Islet precursor cell (in vitro differentiated cells): ENCODE results near the gene KDELR3.

ENCODE experiments used
- DNase-seq: peaks from one replicate; pipeline ENCODE4 v3.0.0-alpha.2; 2018

The KDELR3 gene

GRCh38 chr22:38456841-38457699 is 10.8 kb upstream of the KDELR3 start:
- no peak for DNase-seq

GRCh38 chr22:38460426-38460840 is 7.5 kb upstream of the KDELR3 start:
- no peak for DNase-seq

- no peak for DNase-seq
These were observed 6.9 kb upstream of the KDELR3 start for GRCh38 chr22:38461057-38461413.

GRCh38 chr22:38461414-38462081 is 6.3 kb upstream of the KDELR3 start:
- peak; percentile 96 for DNase-seq

GRCh38 chr22:38462960-38463784 is 4.7 kb upstream of the KDELR3 start:
- DNase-seq: peak; percentile 89

GRCh38 chr22:38464992-38465672 is 2.8 kb upstream of the KDELR3 start:
- no peak for DNase-seq

GRCh38 chr22:38465673-38466490 is 2.0 kb upstream of the KDELR3 start:
- DNase-seq: no peak

- no peak for DNase-seq
These were observed 425 bp upstream of the KDELR3 start for GRCh38 chr22:38467438-38467903.

GRCh38 chr22:38468443-38469305 is 778 bp downstream of the KDELR3 start:
- DNase-seq: peak; percentile 42

GRCh38 chr22:38469306-38469781 is 1.4 kb downstream of the KDELR3 start:
- DNase-seq: no peak

- peak; percentile 44 for DNase-seq
These were observed 2.3 kb downstream of the KDELR3 start for GRCh38 chr22:38470179-38470578.

GRCh38 chr22:38471237-38471636 is 3.3 kb downstream of the KDELR3 start:
- peak; percentile 42 for DNase-seq

GRCh38 chr22:38474003-38474607 is 6.2 kb downstream of the KDELR3 start:
- DNase-seq: peak; percentile 53

- DNase-seq: no peak
These were observed 9.7 kb downstream of the KDELR3 start for GRCh38 chr22:38477585-38477984.

GRCh38 chr22:38479096-38479837 is 11.4 kb downstream of the KDELR3 start:
- DNase-seq: no peak

GRCh38 chr22:38481162-38481870 is 13.4 kb downstream of the KDELR3 start:
- no peak for DNase-seq

GRCh38 chr22:38481871-38482332 is 14.0 kb downstream of the KDELR3 start:
- DNase-seq: no peak

GRCh38 chr22:38482662-38483308 is 14.9 kb downstream of the KDELR3 start:
- no peak for DNase-seq
